Measurements from ENCODE around the gene TMEM61.

TMEM61 gene

GRCh38 chr1:55040083-55040932 lies 59.9 kb downstream of the TMEM61 start:
- DNase-seq: peak in 2 of 3 experiments; percentile 36 to 54

DNA sequence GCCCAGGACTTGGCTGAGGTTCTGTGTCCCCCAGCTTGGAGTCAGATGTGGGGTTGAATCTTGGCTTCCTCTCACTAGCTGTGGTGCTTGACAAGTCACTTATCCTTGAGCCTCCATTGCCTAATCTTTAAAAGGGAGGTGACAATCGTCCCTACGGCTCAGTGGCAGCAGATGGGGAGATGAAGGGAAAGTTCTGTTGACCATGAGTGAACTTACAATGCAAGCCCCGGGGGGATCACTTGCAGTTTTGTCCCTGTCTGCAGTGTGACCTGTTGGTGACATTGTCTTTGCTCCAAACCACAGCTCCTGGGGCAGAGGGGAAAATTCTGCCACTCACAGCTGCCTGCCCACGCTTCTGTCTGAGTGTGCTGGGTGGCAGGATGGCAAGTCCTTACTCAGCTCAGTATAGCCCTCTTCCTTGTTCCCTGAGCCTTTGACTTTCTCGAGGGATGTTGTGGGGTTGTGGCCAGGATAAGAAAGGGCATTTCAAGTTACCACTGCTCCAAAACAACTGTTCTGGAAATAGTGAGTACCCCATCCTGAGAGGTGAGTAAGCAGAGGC lies 60.6 kb downstream of the TMEM61 start:
- DNase-seq: no peak

DNA sequence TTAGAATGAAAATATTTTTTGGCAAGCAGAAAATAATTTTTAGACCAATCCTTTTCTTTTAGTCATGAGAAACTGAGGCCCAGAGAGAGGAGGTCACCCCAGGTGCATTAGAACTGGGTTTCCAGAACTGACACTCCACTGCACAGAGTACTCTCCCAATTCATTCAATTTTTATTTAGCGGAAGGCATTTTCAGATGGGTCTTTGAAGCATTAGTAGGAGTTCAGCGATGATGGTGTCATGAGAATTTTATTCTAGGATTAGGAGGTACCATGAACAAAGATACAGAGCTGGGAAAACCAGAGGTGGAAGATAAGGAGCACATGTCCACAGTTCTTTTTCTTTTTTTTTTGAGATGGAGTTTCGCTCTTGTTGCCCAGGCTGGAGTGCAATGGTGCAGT lies 61.2 kb downstream of the TMEM61 start:
- DNase-seq: no peak

All from NCI-H1417 (cell line).